ENCODE measurements around the gene CACNA1A. TPM values are rescaled to one million over a fixed set of nuclear protein-coding genes. Genes with fewer than 3 reads are reported as not detected.
"Not testable (repeated sequence)": the region's sequence is repeated elsewhere in the genome, so short reads cannot be mapped to it uniquely, and the experiment has no call there.

CACNA1A gene
- total RNA-seq, 1 donor from 2014 or later = 190 TPM

DNA sequence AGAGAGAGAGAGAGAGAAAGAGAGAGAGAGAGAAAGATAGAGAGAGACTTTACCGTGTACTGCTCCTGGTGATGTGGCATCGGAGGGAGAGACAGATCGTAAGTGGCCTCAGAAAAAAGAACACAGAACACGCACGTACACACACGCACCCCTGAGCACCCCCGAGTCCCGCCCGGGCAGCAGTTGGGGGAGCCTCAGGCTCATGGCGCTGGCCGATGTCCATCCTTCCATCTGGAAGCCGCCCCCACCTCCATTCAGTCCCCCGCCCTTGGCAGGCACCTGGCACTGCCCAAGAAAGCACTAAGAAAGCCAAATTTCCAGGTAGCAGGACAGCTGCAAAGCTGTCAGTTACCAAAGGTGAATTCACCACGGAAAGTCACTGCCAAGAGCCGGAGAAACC is 239.1 kb downstream of the CACNA1A start:
- no peak overlapping the region for H3K4me3 Mint-ChIP-seq (ENCODE audit: unreplicated experiment)
- DNase-seq = no peak
- peaks cover 2% of the 10 kb centered on the region for H3K9me3 Mint-ChIP-seq (ENCODE audit: unreplicated experiment)
- H3K27me3 Mint-ChIP-seq (ENCODE audit: unreplicated experiment) = peaks cover 7% of the 10 kb centered on the region
- H3K36me3 Mint-ChIP-seq (ENCODE audit: unreplicated experiment) = peaks cover 15% of the 10 kb centered on the region
- H3K27ac Mint-ChIP-seq (ENCODE audit: unreplicated experiment) = peak overlapping the region; percentile 62
- H3K4me1 Mint-ChIP-seq (ENCODE audit: low read depth, unreplicated experiment) = no peaks in the 10 kb centered on the region
- no peak for TF ChIP-seq CTCF (IDR thresholded peaks at IDR 0.05; ENCODE audit: partially characterized antibody, unreplicated experiment)

GRCh38 chr19:13262450-13262849 is 243.8 kb downstream of the CACNA1A start:
- peaks cover 5% of the 10 kb centered on the region for H3K9me3 Mint-ChIP-seq (ENCODE audit: unreplicated experiment)
- H3K27me3 Mint-ChIP-seq (ENCODE audit: unreplicated experiment) = peaks cover 9% of the 10 kb centered on the region
- no peak overlapping the region for H3K4me3 Mint-ChIP-seq (ENCODE audit: unreplicated experiment)
- no peak for DNase-seq
- peaks cover under 1% of the 10 kb centered on the region for H3K36me3 Mint-ChIP-seq (ENCODE audit: unreplicated experiment)
- H3K4me1 Mint-ChIP-seq (ENCODE audit: low read depth, unreplicated experiment) = no peaks in the 10 kb centered on the region
- H3K27ac Mint-ChIP-seq (ENCODE audit: unreplicated experiment) = no peak overlapping the region
- peak; percentile 52 for TF ChIP-seq CTCF (IDR thresholded peaks at IDR 0.05; ENCODE audit: partially characterized antibody, unreplicated experiment)

DNA sequence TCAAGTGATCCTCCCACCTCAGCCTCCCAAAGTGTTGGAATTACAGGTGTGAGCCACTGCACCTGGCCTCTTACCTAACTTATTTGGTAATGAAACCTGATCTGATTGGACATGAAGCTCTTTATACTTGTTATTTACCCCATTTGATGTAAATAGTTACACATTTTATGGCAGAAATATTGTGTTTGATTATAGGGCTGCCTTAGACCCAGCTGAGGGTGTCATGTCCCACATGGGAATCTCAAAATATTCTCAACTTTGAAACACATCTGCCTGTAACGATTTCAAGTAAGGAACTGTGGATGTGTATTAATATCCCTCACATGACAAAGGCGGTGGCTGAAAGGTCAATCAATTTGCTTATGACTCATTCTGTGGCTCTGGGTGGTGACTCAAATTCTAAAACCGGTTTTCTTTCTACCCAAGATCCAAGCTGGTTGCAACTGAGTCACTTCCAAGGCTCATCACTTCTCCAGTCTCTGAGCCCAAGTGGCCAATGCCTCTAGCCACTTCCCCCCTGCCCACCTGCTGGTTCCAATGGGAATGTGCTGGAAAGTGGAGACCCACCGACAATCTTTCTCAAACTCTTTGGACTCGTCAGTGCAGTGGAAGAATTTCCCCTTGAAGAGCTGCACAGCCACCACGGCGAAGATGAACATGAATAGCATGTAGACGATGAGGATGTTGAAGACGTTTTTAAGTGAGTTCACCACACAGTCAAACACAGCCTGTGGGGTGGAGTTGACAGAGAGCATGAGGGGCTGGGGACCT is 245.2 kb downstream of the CACNA1A start:
- Mint-ChIP-seq H3K36me3 (ENCODE audit: unreplicated experiment) (peaks cover 11% of the 10 kb centered on the region), H3K9me3 (ENCODE audit: unreplicated experiment) (peaks cover 4% of the 10 kb centered on the region), H3K27ac (ENCODE audit: unreplicated experiment) (no peak overlapping the region), H3K4me1 (ENCODE audit: low read depth, unreplicated experiment) (no peaks in the 10 kb centered on the region), H3K4me3 (ENCODE audit: unreplicated experiment) (no peak overlapping the region), H3K27me3 (ENCODE audit: unreplicated experiment) (peaks cover 17% of the 10 kb centered on the region)
- TF ChIP-seq CTCF (IDR thresholded peaks at IDR 0.05; ENCODE audit: partially characterized antibody, unreplicated experiment) = no peak
- no peak for DNase-seq

DNA sequence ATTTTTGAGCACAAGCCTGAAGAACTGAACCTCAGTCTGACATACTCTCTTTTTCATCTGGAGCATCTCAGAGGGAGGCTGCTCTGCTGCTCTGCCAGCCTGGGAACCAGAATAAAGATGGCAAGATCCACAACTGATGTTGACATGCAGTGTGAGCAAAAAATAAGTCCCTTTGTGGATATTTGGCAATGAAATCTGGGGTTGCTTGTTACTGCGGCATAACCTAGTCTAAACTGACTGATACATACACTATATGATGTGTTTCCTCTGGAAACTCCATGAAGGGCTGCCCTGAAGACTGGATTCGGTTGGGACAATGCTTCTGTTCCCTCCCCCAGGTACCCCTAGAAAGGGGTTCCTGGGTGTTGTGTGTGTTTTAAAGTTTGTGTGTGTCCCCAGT is 249.4 kb downstream of the CACNA1A start:
- Mint-ChIP-seq H3K36me3 (ENCODE audit: unreplicated experiment) (peaks cover 20% of the 10 kb centered on the region), H3K27me3 (ENCODE audit: unreplicated experiment) (peaks cover 9% of the 10 kb centered on the region), H3K27ac (ENCODE audit: unreplicated experiment) (no peak overlapping the region), H3K4me3 (ENCODE audit: unreplicated experiment) (no peak overlapping the region), H3K4me1 (ENCODE audit: low read depth, unreplicated experiment) (no peaks in the 10 kb centered on the region), H3K9me3 (ENCODE audit: unreplicated experiment) (peaks cover 6% of the 10 kb centered on the region)
- TF ChIP-seq CTCF (IDR thresholded peaks at IDR 0.05; ENCODE audit: partially characterized antibody, unreplicated experiment) = no peak
- no peak for DNase-seq

- H3K27ac Mint-ChIP-seq (ENCODE audit: unreplicated experiment); H3K4me3 Mint-ChIP-seq (ENCODE audit: unreplicated experiment); H3K27me3 Mint-ChIP-seq (ENCODE audit: unreplicated experiment); H3K9me3 Mint-ChIP-seq (ENCODE audit: unreplicated experiment); H3K4me1 Mint-ChIP-seq (ENCODE audit: low read depth, unreplicated experiment); DNase-seq: not testable (repeated sequence)
- peaks cover 20% of the 10 kb centered on the region for H3K36me3 Mint-ChIP-seq (ENCODE audit: unreplicated experiment)
Measured at GRCh38 chr19:13256398-13256797, 249.9 kb downstream of the CACNA1A start.
